ENCODE measurements around the gene FRS2. TPM values are rescaled to one million over a fixed set of nuclear protein-coding genes. Genes with fewer than 3 reads are reported as not detected.

The FRS2 gene
- total RNA-seq, 1 experiment from 2014 or later, result 33.7 TPM

- Histone ChIP-seq H3K14ac (ENCODE audit: insufficient read depth, low read length) (no peak overlapping the region), H3K56ac (ENCODE audit: insufficient read length, low read depth, low read length) (no peak overlapping the region), H2BK5ac (ENCODE audit: insufficient read length, low read length) (no peak overlapping the region), H3K18ac (ENCODE audit: insufficient read length, low read depth, low read length) (no peak overlapping the region), H3K4me2 (ENCODE audit: insufficient read depth, insufficient read length, low read length) (no peak overlapping the region), H2BK20ac (ENCODE audit: low read depth, low read length, poor library complexity, severe bottlenecking) (no peak overlapping the region), H2BK15ac (ENCODE audit: low read depth, low read length) (no peak overlapping the region), H4K8ac (replicated peaks; ENCODE audit: insufficient read length, low read depth, low read length) (no peak overlapping the region), H3K23me2 (ENCODE audit: insufficient read length, low read depth, low read length, poor library complexity, severe bottlenecking) (no peaks in the 10 kb centered on the region), H4K91ac (ENCODE audit: insufficient read length, low read depth, low read length) (no peak overlapping the region), H3K4ac (ENCODE audit: low read depth, low read length) (no peak overlapping the region), H3K79me2 (ENCODE audit: insufficient read depth, low read length) (peaks cover 11% of the 10 kb centered on the region; the same call in 1 of the 2 replicates), H3K9me3 (ENCODE audit: control insufficient read depth, low read depth, low read length) (no peaks in the 10 kb centered on the region), H2BK120ac (ENCODE audit: low read depth, low read length, poor library complexity, severe bottlenecking) (no peak overlapping the region), H3K9ac (ENCODE audit: extremely low read depth, insufficient read length, low read length) (no peak overlapping the region), H2AFZ (ENCODE audit: low read length) (no peak overlapping the region), H2BK12ac (ENCODE audit: insufficient read length, low read depth, low read length) (no peak overlapping the region), H3K27ac (ENCODE audit: insufficient read length, low read depth, low read length) (no peak overlapping the region), H3K79me1 (ENCODE audit: insufficient read depth, low read depth, low read length, poor library complexity, severe bottlenecking) (no peaks in the 10 kb centered on the region), H2AK5ac (ENCODE audit: insufficient read length, low read length) (no peak overlapping the region), H3K4me1 (ENCODE audit: insufficient read depth, low read length) (no peaks in the 10 kb centered on the region), H3T11ph (ENCODE audit: low read length) (no peak overlapping the region), H4K20me1 (ENCODE audit: control insufficient read depth, insufficient read depth, insufficient read length) (peaks cover 3% of the 10 kb centered on the region), H4K5ac (ENCODE audit: insufficient read length, low read depth, low read length) (no peak overlapping the region), H3K27me3 (ENCODE audit: insufficient read depth, low read length) (no peaks in the 10 kb centered on the region), H3K23ac (ENCODE audit: insufficient read length, low read depth, low read length) (no peak overlapping the region)
- Mint-ChIP-seq H3K9me3 (peaks cover 0 to 3% of the 10 kb centered on the region in 2 experiments; a peak in 1 of 5 replicates), H3K27ac (no peak overlapping the region), H3K4me1 (peaks cover 14 to 22% of the 10 kb centered on the region in 2 experiments), H3K27me3 (ENCODE audit: low read depth) (no peaks in the 10 kb centered on the region), H3K36me3 (ENCODE audit: insufficient read depth in 1 of 3, low read depth in 3 of 3) (peaks cover 2 to 9% (median 2%) of the 10 kb centered on the region in 3 experiments; a peak in 2 of 7 replicates), H3K4me3 (no peak overlapping the region)
- TF ChIP-seq CTCF (conservative IDR thresholded peaks at IDR 0.05), result no peak
- no peak for DNase-seq
- no CpG with 5 or more reads among the region's 3 CpGs for WGBS (ENCODE audit: extremely low coverage, insufficient read length, low lambda C conversion rate)
These were observed 24.9 kb downstream of the FRS2 start for GRCh38 chr12:69495071-69495470.
